GM12878 (cell line): Measurements from ENCODE around the gene RAD51. TPM values are rescaled to one million over a fixed set of nuclear protein-coding genes. Genes with fewer than 3 reads are reported as not detected.

Source experiments
- ATAC-seq: fragments of 200-7000 bp; cut with Tn5 transposase; 3 replicates; pipeline ENCODE4 v1.9.1; 2020; ENCODE audit warnings: mild to moderate bottlenecking, moderate library complexity
- BruUV-seq: library from RNA; stranded (reverse); fragments of 400-500 nt; replicated peaks from 2 replicates; lab custom pipeline; 2021; lab: Mats Ljungman, UMichigan
- CTCF ChIA-PET: fragments of 300-600 bp; sonication (Branson Sonifier 250); formaldehyde crosslinking; extraction: SDS; loops from one replicate; lab custom pipeline; 2021; ENCODE audit warnings: inconsistent platforms; lab: Yijun Ruan, JAX
- POLR2A ChIA-PET: fragments of 350-600 bp; formaldehyde crosslinking; extraction: SDS; loops from one replicate; lab custom pipeline; 2021; ENCODE audit warnings: inconsistent platforms; lab: Charles Lee
- RAD21 ChIA-PET: fragments of 300-600 bp; sonication (Branson Sonifier 250); formaldehyde crosslinking; loops from one replicate; lab custom pipeline; 2023; ENCODE audit warnings: antibody characterized with exemption; ENCODE audit not compliant: unreplicated experiment; lab: Charles Lee
- SMC1A ChIA-PET: fragments of 300-600 bp; sonication (Branson Sonifier 250); formaldehyde crosslinking; loops from one replicate; lab custom pipeline; 2023; ENCODE audit not compliant: unreplicated experiment, uncharacterized antibody; lab: Charles Lee
- DNase-seq: peaks from one replicate; pipeline ENCODE4 v3.0.0-alpha.2; 2011; ENCODE audit warnings: low read depth, low spot score
- FAIRE-seq: peaks from 3 replicates; lab custom pipeline; 2011; peaks lifted over from hg19 to GRCh38; lab: Jason Lieb, UNC
- H2AFZ ChIP-seq: 2 replicates; pipeline ENCODE4 v1.6.0; 2011; ENCODE audit warnings: low read depth, low read length, control low read depth; ENCODE audit not compliant: control insufficient read depth
- H3K27ac ChIP-seq: 2 replicates; pipeline ENCODE4 v1.5.1; 2011; ENCODE audit warnings: control low read depth; ENCODE audit not compliant: control insufficient read depth, insufficient read depth
- H3K27me3 ChIP-seq, 2 experiments: replicated peaks in 1 of 2; 2 replicates each; pipeline versions ENCODE4 v1.6.0 to v1.6.1; 2011; ENCODE audit warnings: low read length in 1 of 2; ENCODE audit not compliant: control insufficient read depth in 2 of 2, insufficient read depth in 2 of 2
- H3K36me3 ChIP-seq, 2 experiments: 2 replicates each; pipeline ENCODE4 v1.5.1; 2011; ENCODE audit warnings: low read length in 1 of 2; ENCODE audit not compliant: control insufficient read depth in 2 of 2, insufficient read depth in 2 of 2
- H3K4me1 ChIP-seq: 2 replicates; pipeline ENCODE4 v1.6.1; 2011; ENCODE audit warnings: mild to moderate bottlenecking, low read length, moderate library complexity, mixed read lengths; ENCODE audit not compliant: control insufficient read depth, insufficient read depth
- H3K4me2 ChIP-seq: 2 replicates; pipeline ENCODE4 v1.6.0; 2011; ENCODE audit warnings: control low read depth; ENCODE audit not compliant: control insufficient read depth, insufficient read depth
- H3K4me3 ChIP-seq: fragments of 200-600 bp; sonication (generic); 2 replicates; pipeline ENCODE4 v1.5.1; 2016
- H3K79me2 ChIP-seq: 2 replicates; pipeline ENCODE4 v1.6.0; 2011; ENCODE audit warnings: low read length; ENCODE audit not compliant: control insufficient read depth, insufficient read depth
- H3K9ac ChIP-seq: 2 replicates; pipeline ENCODE4 v1.8.0; 2011; ENCODE audit warnings: low read length, control low read depth, mixed read lengths; ENCODE audit not compliant: control insufficient read depth, insufficient read depth
- H3K9me3 ChIP-seq: replicated peaks from 3 replicates; pipeline ENCODE4 v1.5.1; 2011; ENCODE audit warnings: mild to moderate bottlenecking, low read length; ENCODE audit not compliant: control insufficient read depth, insufficient read depth
- H4K20me1 ChIP-seq: 2 replicates; pipeline ENCODE4 v1.6.0; 2011; ENCODE audit not compliant: control insufficient read depth, insufficient read depth
- CHD1 ChIP-seq: IDR thresholded peaks from 2 replicates; pipeline ENCODE4 v1.6.1; 2012; ENCODE audit warnings: low read depth, low read length, improper control_type of control experiment
- E4F1 ChIP-seq: fragments of 450-650 bp; IDR thresholded peaks from 2 replicates; pipeline ENCODE4 v1.6.1; 2018; ENCODE audit warnings: borderline replicate concordance, mild to moderate bottlenecking; ENCODE audit not compliant: partially characterized antibody
- HDGF ChIP-seq: fragments of 450-650 bp; IDR thresholded peaks from 2 replicates; pipeline ENCODE4 v1.6.1; 2016; ENCODE audit warnings: antibody characterized with exemption
- MEF2A ChIP-seq: IDR thresholded peaks from 2 replicates; pipeline ENCODE4 v1.6.1; 2011; ENCODE audit warnings: low read depth, mild to moderate bottlenecking, low read length, moderate library complexity; ENCODE audit not compliant: insufficient read depth
- POLR2A ChIP-seq: IDR thresholded peaks from 2 replicates; pipeline ENCODE4 v1.6.1; 2011; ENCODE audit warnings: low read depth, mild to moderate bottlenecking, low read length
- RAD21 ChIP-seq: IDR thresholded peaks from 2 replicates; pipeline ENCODE4 v1.6.1; 2011; ENCODE audit warnings: mild to moderate bottlenecking, low read depth, low read length, moderate library complexity; ENCODE audit not compliant: insufficient read depth
- SIX5 ChIP-seq: IDR thresholded peaks from 2 replicates; pipeline ENCODE4 v1.6.1; 2011; ENCODE audit warnings: mild to moderate bottlenecking, low read depth, low read length, moderate library complexity; ENCODE audit not compliant: severe bottlenecking
- SKIL ChIP-seq: fragments of 450-650 bp; IDR thresholded peaks from 2 replicates; pipeline ENCODE4 v1.6.1; 2017; ENCODE audit warnings: mild to moderate bottlenecking, low read depth, inconsistent platforms; ENCODE audit not compliant: poor library complexity, severe bottlenecking
- TARDBP ChIP-seq: IDR thresholded peaks from 2 replicates; pipeline ENCODE4 v1.6.1; 2016; ENCODE audit warnings: borderline replicate concordance
- USF1 ChIP-seq: IDR thresholded peaks from 2 replicates; pipeline ENCODE4 v1.6.1; 2011; ENCODE audit warnings: borderline replicate concordance, low read depth, mild to moderate bottlenecking, moderate library complexity, mixed read lengths, low read length; ENCODE audit not compliant: insufficient read depth; ENCODE audit errors: extremely low read length
- ZBED1 ChIP-seq: IDR thresholded peaks from 2 replicates; pipeline ENCODE4 v1.6.1; 2016; ENCODE audit warnings: borderline replicate concordance
- ZNF592 ChIP-seq: fragments of 450-650 bp; IDR thresholded peaks from 2 replicates; pipeline ENCODE4 v1.6.1; 2017; ENCODE audit warnings: mild to moderate bottlenecking, moderate library complexity
- WGBS: methylation state at CpG from one replicate; pipeline ENCODE4 v1.1.6; 2016; ENCODE audit warnings: low lambda C conversion rate; ENCODE audit not compliant: insufficient replicate concordance, insufficient coverage; ENCODE audit errors: missing lambda C conversion rate; 5-methylcytosine and 5-hydroxymethylcytosine counted together
- in situ Hi-C: fragments of 300-500 bp; cut with MboI; formaldehyde crosslinking; loops from 9 replicates; pipeline ENCODE4 v1.14.3; 2018; ENCODE audit warnings: mixed read lengths
- intact Hi-C: fragments of 100-400 bp; cut with micrococcal nuclease; formaldehyde crosslinking; loops from one replicate; pipeline ENCODE4 v1.14.2; 2022; ENCODE audit not compliant: unreplicated experiment
- polyA plus RNA-seq, 11 experiments: library from polyadenylated mRNA; depleted of rRNA in 4 of 11; unstranded in 6 of 11; stranded (reverse) in 5 of 11; fragments of >200 nt; fragmentation: Nextera tagmentation in 4 of 11; fragmentation: Illumina TruSeq in 1 of 11; extraction: Ambion mirVana in 4 of 11; extraction: Trizol in 1 of 11; gene quantifications; 1 replicate in 1 of 11; 2 replicates in 10 of 11; pipeline versions ENCODE4 v1.2.1 to v1.2.3, GENCODE V29; 2011 to 2016; ENCODE audit warnings: inconsistent platforms in 2 of 11, missing spikeins in 2 of 11, low read depth in 1 of 11
- total RNA-seq, 4 experiments: library from RNA; depleted of rRNA in 3 of 4; stranded (reverse); fragments of >200 nt in 3 of 4; fragmentation: Illumina TruSeq in 1 of 4; extraction: Trizol in 1 of 4; gene quantifications; 2 replicates each; pipeline versions ENCODE4 v1.2.1 to v1.2.3, GENCODE V29; 2013 to 2021
- TF ChIP-seq, protein P1 (sequence below): IDR thresholded peaks from 2 replicates; pipeline ENCODE4 v1.6.1; 2011; ENCODE audit warnings: mild to moderate bottlenecking, low read depth, low read length, moderate library complexity; ENCODE audit not compliant: insufficient replicate concordance

RAD51 gene
- total and polyA plus RNA-seq, 10 of the 15 experiments (the other 5 are each of a cell fraction or from before 2014, with no cell fraction given) = 13.1 to 55.0 (median 30.6) TPM

DNA sequence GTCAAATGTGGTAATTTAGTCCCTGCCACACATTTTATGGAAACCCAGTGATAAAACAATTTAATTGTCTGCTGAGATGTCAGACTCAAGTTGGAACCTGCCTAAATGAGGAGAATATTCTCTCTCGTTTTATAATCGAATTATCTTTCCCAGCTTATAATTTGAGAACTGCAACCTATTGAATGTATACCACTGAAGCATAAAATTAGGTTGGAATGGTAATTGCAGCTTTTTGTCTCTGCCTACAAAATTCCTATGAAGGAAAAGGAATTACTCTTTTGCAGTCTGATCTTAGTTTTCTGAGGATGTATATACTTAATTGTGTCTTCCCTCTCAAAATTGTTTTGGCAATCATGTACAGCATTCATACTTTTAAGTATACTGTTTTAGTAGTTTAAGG lies 28.9 kb downstream of the RAD51 start:
- Histone ChIP-seq H3K36me3 (peaks cover 0 to 1% of the 10 kb centered on the region in 2 experiments; a peak in 2 of 4 replicates), H3K4me1 (no peaks in the 10 kb centered on the region), H3K4me3 (no peak overlapping the region), H2AFZ (no peak overlapping the region), H3K9me3 (no peaks in the 10 kb centered on the region), H3K9ac (no peak overlapping the region), H3K27ac (no peak overlapping the region), H4K20me1 (no peaks in the 10 kb centered on the region), H3K79me2 (no peaks in the 10 kb centered on the region), H3K4me2 (no peak overlapping the region), H3K27me3 (no peaks in the 10 kb centered on the region)
- RAD21 ChIA-PET = interaction anchor here (1.3 kb wide), 1 partner anchor 17 kb away, joined by 4 read pairs; no protein-coding TSS in a partner anchor
- in situ Hi-C loops (no loop called here), intact Hi-C loops (no loop called here)
- no TSS peak for BruUV-seq
- POLR2A ChIA-PET = interaction anchor here (0.6 to 1.7 kb wide), 2 partner anchors 21 to 1160 kb away, joined by 3 read pairs; no protein-coding TSS in a partner anchor
- no peak for DNase-seq
- WGBS = 98% methylated on average over 2 of the region's 2 CpGs
- no peak for TF ChIP-seq RAD21
- no peak for TF ChIP-seq HDGF
- TF ChIP-seq USF1 = no peak
- TF ChIP-seq ZNF592 = no peak
- no peak for TF ChIP-seq SKIL
- no peak for TF ChIP-seq SIX5
- TF ChIP-seq ZBED1 = no peak
- TF ChIP-seq POLR2A = no peak
- no peak for TF ChIP-seq CHD1
- TF ChIP-seq E4F1 = no peak
- TF ChIP-seq, protein P1, sequence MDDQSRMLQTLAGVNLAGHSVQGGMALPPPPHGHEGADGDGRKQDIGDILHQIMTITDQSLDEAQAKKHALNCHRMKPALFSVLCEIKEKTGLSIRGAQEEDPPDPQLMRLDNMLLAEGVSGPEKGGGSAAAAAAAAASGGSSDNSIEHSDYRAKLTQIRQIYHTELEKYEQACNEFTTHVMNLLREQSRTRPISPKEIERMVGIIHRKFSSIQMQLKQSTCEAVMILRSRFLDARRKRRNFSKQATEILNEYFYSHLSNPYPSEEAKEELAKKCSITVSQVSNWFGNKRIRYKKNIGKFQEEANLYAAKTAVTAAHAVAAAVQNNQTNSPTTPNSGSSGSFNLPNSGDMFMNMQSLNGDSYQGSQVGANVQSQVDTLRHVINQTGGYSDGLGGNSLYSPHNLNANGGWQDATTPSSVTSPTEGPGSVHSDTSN = no peak
- no peak for TF ChIP-seq MEF2A
- no peak for TF ChIP-seq TARDBP
- no peak for FAIRE-seq
- SMC1A ChIA-PET = interaction anchor here (0.8 to 1.2 kb wide), 7 partner anchors 13 to 62 kb away, joined by 3 to 6 read pairs (median 3); no protein-coding TSS in a partner anchor
- CTCF ChIA-PET = interaction anchor here (1.1 to 2.0 kb wide), 4 partner anchors 11 to 23 kb away, joined by 3 to 5 read pairs (median 4); no protein-coding TSS in a partner anchor
- no peak for ATAC-seq
